ENCODE results near the gene SUN1.

SUN1 gene

DNA sequence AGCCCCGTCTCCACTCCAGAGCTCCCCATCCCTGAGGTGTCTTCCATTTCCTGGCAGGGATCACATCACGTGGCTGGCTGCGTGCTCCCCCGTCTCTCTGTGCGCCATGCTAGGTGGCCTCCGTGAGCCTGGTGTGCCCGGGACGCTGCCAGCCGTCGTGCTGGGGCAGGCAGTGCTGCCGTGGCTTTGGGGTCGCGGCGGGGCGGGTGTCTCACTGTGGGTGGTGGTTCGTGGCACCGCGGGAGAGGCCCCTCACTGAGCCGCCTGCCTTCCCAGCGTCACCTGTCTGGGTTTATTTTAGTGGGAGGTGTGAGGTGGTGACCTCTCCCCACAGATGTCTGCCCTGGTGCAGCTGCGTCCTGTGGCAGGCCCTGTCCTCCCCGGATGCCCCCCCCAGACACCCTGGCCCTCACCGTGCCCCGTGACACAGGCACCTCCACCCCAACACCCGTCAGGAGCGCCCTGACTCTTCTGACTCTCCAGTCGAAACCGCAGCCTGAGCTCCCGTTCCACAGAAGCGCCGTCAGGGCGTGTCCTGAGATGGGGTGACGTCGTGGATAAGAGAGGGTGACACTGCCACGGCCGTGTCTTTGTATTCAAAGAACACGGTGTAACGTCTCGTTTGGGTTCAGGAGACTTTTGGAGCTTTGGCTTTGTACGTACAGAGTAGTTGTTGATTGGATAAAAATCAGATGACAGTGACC lies 62.0 kb downstream of the SUN1 start:
- H3K9ac ChIP-seq (ENCODE audit: low read length in 2 of 2): no peak overlapping the region
- H3K36me3 ChIP-seq (ENCODE audit: control insufficient read depth in 2 of 2, insufficient read depth in 2 of 2, low read length in 2 of 2): peaks cover 46 to 55% of the 10 kb centered on the region in 2 donors
- no peak overlapping the region for H3K27ac ChIP-seq (ENCODE audit: low read length)
- no peaks in the 10 kb centered on the region for H3K9me3 ChIP-seq (ENCODE audit: control insufficient read depth in 2 of 2, low read length in 2 of 2)
- peaks cover 5% of the 10 kb centered on the region for H3K4me1 ChIP-seq (ENCODE audit: control insufficient read depth, insufficient read depth, low read length)
- no peaks in the 10 kb centered on the region for H3K27me3 ChIP-seq (ENCODE audit: control insufficient read depth in 1 of 2, insufficient read depth in 2 of 2, low read length in 2 of 2)
- H3K4me3 ChIP-seq (ENCODE audit: low read length in 2 of 2): no peak overlapping the region

DNA sequence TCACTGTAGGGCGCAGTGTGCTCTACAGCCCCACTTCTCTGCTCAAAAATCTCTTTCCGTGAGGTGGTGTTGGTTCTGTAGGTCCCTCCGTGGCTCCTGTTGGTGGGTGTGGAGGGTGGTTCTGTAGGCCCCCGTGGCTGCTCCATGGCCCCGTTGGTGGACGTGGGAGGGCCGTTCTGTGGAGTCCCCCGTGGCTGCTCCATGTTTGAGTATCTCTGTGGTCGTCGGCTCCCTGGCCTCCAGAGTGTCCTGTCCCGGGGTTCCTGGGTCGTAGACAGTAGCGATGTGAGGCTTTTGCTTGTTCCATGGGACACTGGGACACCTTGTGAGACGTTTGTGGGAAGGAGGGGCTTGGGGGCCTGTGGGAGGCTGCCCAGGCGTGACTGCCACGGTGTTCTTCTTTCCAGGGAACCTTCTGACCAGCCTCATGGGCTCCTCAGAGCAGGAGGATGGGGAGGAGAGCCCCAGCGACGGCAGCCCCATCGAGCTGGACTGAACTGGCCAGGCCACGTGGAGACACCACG lies 62.7 kb downstream of the SUN1 start:
- no peaks in the 10 kb centered on the region for H3K9me3 ChIP-seq (ENCODE audit: control insufficient read depth in 2 of 2, low read length in 2 of 2)
- no peak overlapping the region for H3K27ac ChIP-seq (ENCODE audit: low read length)
- no peak overlapping the region for H3K9ac ChIP-seq (ENCODE audit: low read length in 2 of 2)
- H3K36me3 ChIP-seq (ENCODE audit: control insufficient read depth in 2 of 2, insufficient read depth in 2 of 2, low read length in 2 of 2): peaks cover 46 to 55% of the 10 kb centered on the region in 2 donors
- no peaks in the 10 kb centered on the region for H3K27me3 ChIP-seq (ENCODE audit: control insufficient read depth in 1 of 2, insufficient read depth in 2 of 2, low read length in 2 of 2)
- no peak overlapping the region for H3K4me3 ChIP-seq (ENCODE audit: low read length in 2 of 2)
- peaks cover 5% of the 10 kb centered on the region for H3K4me1 ChIP-seq (ENCODE audit: control insufficient read depth, insufficient read depth, low read length)

DNA sequence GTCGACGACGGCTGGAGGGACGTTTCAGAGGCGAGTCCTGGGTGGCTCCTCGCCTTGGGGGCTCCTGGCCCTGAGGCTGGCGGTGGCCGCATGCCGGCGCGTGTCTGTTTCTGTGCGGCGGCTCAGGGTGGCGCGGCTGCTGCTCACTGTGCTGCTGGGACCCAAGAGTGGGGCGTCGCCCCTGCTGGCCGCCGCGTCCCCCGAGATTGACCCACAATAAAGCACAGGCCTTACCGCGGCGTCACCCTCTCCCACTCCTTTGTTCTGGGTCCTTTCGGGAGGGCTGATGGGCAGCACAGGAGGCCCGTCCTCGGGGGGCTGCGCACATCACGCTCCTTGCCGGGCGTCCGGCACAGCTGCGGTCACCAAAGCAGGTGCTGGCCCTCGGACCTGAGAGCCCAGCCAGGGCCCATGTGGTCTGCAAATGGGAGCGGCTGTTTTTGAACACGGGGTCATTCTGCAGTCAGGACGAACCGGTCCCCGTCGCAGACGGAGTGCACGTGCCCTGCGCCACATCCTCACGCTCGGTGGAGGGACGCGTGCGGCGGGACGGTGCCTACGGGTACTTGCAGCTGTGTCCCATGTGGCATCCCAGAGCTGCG lies 63.3 kb downstream of the SUN1 start:
- no peaks in the 10 kb centered on the region for H3K9me3 ChIP-seq (ENCODE audit: control insufficient read depth in 2 of 2, low read length in 2 of 2)

DNA sequence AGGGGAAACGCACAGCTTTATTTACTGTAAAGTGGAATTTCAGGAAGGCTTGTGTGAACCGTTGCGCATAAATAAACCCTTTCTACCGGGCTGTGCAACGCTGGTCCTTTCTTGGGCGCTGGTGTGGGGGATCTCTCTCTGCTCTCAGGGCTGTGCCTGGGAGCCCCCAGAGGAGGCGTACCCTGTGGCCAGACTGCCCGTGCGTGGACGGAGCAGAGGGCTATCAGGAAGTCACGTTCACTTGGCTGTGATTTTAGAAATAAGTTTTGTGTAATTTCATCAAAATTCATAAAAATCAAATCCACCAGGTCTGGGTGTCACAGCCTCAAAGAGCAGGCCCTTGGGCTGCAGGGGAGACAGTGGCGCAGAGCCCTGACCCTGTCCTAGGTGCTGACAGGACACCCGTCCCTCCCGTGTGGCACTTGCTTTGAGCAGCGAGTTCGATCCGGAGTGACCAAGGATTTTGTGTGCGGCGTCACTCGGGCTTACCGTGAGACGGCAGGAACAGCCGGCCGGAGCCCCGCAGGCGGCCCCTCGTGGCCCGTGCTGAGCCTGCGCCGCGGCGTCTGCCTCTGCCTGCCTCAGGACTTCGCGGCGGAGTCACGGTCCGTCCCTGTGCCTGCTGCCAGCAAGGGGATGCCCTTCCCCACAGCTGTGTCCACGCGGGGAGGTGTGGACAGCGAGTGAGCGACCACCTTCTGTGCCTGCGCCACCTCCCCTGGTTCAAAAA lies 64.2 kb downstream of the SUN1 start:
- Histone ChIP-seq H3K4me1 (ENCODE audit: control insufficient read depth, insufficient read depth, low read length) (peaks cover 13% of the 10 kb centered on the region), H3K9me3 (ENCODE audit: control insufficient read depth in 2 of 2, low read length in 2 of 2) (no peaks in the 10 kb centered on the region), H3K4me3 (ENCODE audit: low read length in 2 of 2) (no peak overlapping the region), H3K27ac (ENCODE audit: low read length) (no peak overlapping the region), H3K9ac (ENCODE audit: low read length in 2 of 2) (no peak overlapping the region), H3K27me3 (ENCODE audit: control insufficient read depth in 1 of 2, insufficient read depth in 2 of 2, low read length in 2 of 2) (no peaks in the 10 kb centered on the region), H3K36me3 (ENCODE audit: control insufficient read depth in 2 of 2, insufficient read depth in 2 of 2, low read length in 2 of 2) (peaks cover 37 to 47% of the 10 kb centered on the region in 2 donors)

More for the DNA sequence above, 63.3 kb downstream of the SUN1 start:
- Histone ChIP-seq H3K27ac (ENCODE audit: low read length) (no peak overlapping the region), H3K36me3 (ENCODE audit: control insufficient read depth in 2 of 2, insufficient read depth in 2 of 2, low read length in 2 of 2) (peaks cover 45 to 53% of the 10 kb centered on the region in 2 donors), H3K4me1 (ENCODE audit: control insufficient read depth, insufficient read depth, low read length) (peaks cover 5% of the 10 kb centered on the region), H3K9ac (ENCODE audit: low read length in 2 of 2) (no peak overlapping the region), H3K27me3 (ENCODE audit: control insufficient read depth in 1 of 2, insufficient read depth in 2 of 2, low read length in 2 of 2) (no peaks in the 10 kb centered on the region), H3K4me3 (ENCODE audit: low read length in 2 of 2) (no peak overlapping the region)

DNA sequence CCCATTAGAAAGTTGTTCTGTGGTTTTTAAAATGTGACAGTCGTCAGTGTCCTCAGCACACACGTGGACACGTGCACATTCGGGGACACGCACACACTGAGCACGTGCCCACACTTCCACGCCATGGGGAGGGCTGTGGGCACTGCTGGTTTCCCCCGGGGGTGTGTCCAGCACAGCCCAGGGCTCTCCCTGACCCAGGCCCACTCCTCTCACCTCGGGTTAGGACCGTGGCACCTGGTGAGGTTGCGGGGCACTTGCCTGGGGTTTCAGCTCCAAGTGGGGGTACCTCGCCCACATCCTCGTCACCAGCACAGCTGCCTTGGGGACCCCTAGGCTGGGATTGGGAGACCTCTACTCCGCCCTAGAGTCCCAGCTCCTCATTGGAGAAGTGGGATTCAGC lies 64.8 kb downstream of the SUN1 start:
- H3K9me3 ChIP-seq (ENCODE audit: control insufficient read depth in 2 of 2, low read length in 2 of 2): no peaks in the 10 kb centered on the region
- H3K4me3 ChIP-seq (ENCODE audit: low read length in 2 of 2): no peak overlapping the region
- H3K36me3 ChIP-seq (ENCODE audit: control insufficient read depth in 2 of 2, insufficient read depth in 2 of 2, low read length in 2 of 2): peaks cover 31 to 41% of the 10 kb centered on the region in 2 donors
- H3K27ac ChIP-seq (ENCODE audit: low read length): no peak overlapping the region
- no peak overlapping the region for H3K9ac ChIP-seq (ENCODE audit: low read length in 2 of 2)
- peaks cover 15% of the 10 kb centered on the region for H3K4me1 ChIP-seq (ENCODE audit: control insufficient read depth, insufficient read depth, low read length)
- H3K27me3 ChIP-seq (ENCODE audit: control insufficient read depth in 1 of 2, insufficient read depth in 2 of 2, low read length in 2 of 2): no peaks in the 10 kb centered on the region

DNA sequence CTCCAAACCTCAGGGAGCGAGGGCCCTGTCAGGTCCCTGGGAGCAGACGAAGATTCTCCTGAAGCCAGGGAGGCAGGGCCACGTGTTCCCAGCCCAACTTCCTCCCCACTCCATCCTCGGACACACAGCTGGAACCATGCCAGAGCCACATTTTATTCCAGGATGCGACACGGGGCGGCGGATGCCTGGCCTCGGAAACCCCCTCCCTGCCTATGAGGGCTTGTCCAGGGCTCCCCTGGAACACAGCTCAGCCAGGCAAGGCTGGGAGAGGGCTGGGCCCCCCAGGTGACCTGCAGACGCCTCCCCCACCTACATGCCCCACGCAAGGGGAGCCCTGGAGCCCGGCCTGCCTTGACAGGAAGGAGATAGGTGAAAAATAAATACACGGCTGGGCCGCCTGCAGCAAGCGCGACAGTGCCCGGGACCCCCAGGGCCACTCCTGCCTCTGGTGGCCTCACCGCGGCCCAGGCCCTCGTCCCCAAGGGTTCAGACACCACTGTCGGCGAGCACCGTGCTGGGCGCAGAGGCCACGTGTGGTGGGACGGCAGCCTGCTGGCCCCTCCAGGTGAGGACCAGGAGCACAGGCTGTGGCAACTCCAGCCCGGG lies 65.6 kb downstream of the SUN1 start:
- no peaks in the 10 kb centered on the region for H3K9me3 ChIP-seq (ENCODE audit: control insufficient read depth in 2 of 2, low read length in 2 of 2)
- no peak overlapping the region for H3K4me3 ChIP-seq (ENCODE audit: low read length in 2 of 2)
- H3K27me3 ChIP-seq (ENCODE audit: control insufficient read depth in 1 of 2, insufficient read depth in 2 of 2, low read length in 2 of 2): no peaks in the 10 kb centered on the region
- H3K36me3 ChIP-seq (ENCODE audit: control insufficient read depth in 2 of 2, insufficient read depth in 2 of 2, low read length in 2 of 2): peaks cover 24 to 35% of the 10 kb centered on the region in 2 donors
- no peak overlapping the region for H3K9ac ChIP-seq (ENCODE audit: low read length in 2 of 2)
- peak overlapping the region; percentile 37 for H3K27ac ChIP-seq (ENCODE audit: low read length)
- H3K4me1 ChIP-seq (ENCODE audit: control insufficient read depth, insufficient read depth, low read length): peaks cover 15% of the 10 kb centered on the region

DNA sequence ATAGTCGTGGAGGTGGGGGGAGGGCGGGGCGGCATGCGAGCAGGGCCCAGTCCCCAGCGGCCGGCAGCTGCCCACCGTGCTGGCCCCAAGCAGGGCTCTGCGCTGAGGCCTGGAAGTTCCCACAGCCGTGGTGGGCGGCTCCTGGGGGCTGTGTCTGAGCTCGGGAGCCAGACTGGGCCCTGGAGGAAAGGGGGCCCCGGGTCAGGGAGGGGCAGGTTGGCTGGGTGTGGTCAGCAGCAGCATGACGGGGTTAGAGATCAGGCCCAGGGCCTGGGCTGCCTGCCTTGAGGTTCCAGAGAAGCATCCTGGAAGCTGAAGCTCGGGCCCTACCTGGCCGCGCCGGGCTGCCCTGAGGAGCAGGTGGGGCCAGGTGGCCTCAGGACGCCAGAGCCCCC lies 66.2 kb downstream of the SUN1 start:
- H3K27me3 ChIP-seq (ENCODE audit: control insufficient read depth in 1 of 2, insufficient read depth in 2 of 2, low read length in 2 of 2): no peaks in the 10 kb centered on the region
- H3K9me3 ChIP-seq (ENCODE audit: control insufficient read depth in 2 of 2, low read length in 2 of 2): no peaks in the 10 kb centered on the region
- peaks cover 24 to 32% of the 10 kb centered on the region in 2 donors for H3K36me3 ChIP-seq (ENCODE audit: control insufficient read depth in 2 of 2, insufficient read depth in 2 of 2, low read length in 2 of 2)
- no peak overlapping the region for H3K4me3 ChIP-seq (ENCODE audit: low read length in 2 of 2)
- peaks cover 15% of the 10 kb centered on the region for H3K4me1 ChIP-seq (ENCODE audit: control insufficient read depth, insufficient read depth, low read length)
- no peak overlapping the region for H3K27ac ChIP-seq (ENCODE audit: low read length)
- H3K9ac ChIP-seq (ENCODE audit: low read length in 2 of 2): no peak overlapping the region

DNA sequence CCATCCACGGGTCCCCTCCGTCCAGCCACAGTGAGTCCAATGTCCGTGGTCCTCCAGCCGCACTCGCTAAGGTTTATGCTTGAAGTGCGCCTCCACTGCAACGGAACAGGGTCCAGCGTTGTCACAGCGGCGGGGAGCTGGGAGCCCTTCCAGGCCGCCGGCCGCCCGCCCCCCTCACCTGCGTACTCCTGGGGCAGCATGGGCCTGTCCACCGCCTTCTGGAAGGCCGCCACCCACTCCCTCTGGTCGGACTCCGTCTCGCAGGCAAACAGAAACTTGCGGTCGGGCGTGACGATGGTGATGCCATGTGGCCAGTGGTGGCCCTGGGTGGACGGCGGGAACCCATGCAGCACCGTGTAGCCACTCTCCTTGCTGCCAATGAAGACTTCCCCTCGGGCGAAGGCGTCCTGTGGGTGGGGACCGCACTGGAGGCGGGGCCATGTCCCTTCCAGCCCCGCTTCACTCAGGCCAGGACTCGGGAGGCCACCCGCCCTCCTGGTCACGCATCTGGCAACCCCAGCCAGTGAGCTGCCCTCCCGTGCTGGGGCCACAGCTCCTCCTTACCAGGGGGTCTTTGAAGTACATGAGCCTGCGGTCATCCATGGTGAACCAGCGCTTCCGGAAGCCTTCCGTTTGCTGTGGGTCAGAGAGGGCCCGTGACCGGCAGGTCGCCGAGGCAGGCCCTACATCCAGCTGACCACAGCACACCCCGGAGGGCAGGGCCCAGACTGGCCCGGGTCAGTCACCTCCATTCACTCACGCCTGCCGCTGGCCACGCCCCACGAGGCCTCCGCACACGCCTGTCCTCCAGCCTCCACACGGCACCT lies 66.8 kb downstream of the SUN1 start:
- Histone ChIP-seq H3K4me3 (ENCODE audit: low read length in 2 of 2) (no peak overlapping the region), H3K27ac (ENCODE audit: low read length) (no peak overlapping the region), H3K9me3 (ENCODE audit: control insufficient read depth in 2 of 2, low read length in 2 of 2) (no peaks in the 10 kb centered on the region), H3K36me3 (ENCODE audit: control insufficient read depth in 2 of 2, insufficient read depth in 2 of 2, low read length in 2 of 2) (peaks cover 20 to 28% of the 10 kb centered on the region in 2 donors), H3K4me1 (ENCODE audit: control insufficient read depth, insufficient read depth, low read length) (peaks cover 15% of the 10 kb centered on the region), H3K9ac (ENCODE audit: low read length in 2 of 2) (no peak overlapping the region), H3K27me3 (ENCODE audit: control insufficient read depth in 1 of 2, insufficient read depth in 2 of 2, low read length in 2 of 2) (no peaks in the 10 kb centered on the region)

DNA sequence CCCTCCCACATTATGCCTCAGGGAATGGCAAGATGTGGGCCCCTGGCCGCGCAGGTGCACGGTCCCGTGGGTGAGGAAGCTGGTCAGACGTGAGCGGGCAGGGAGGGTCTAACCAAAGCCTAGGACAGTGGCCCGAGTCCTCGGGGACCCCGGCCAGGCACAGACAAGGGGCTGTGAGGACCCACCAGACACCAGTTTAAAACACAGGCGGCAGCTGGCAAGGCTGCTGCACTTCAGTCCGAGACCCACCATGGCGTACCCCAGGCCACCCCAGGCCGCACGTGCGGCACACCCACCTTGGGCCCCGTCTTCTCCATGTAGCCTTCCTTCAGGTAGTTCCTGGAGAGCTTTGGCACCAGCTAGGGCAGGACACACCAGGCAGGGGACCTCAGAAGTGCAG lies 67.5 kb downstream of the SUN1 start:
- Histone ChIP-seq H3K36me3 (ENCODE audit: control insufficient read depth in 2 of 2, insufficient read depth in 2 of 2, low read length in 2 of 2) (peaks cover 16 to 22% of the 10 kb centered on the region in 2 donors), H3K27me3 (ENCODE audit: control insufficient read depth in 1 of 2, insufficient read depth in 2 of 2, low read length in 2 of 2) (no peaks in the 10 kb centered on the region), H3K4me1 (ENCODE audit: control insufficient read depth, insufficient read depth, low read length) (peaks cover 15% of the 10 kb centered on the region), H3K9me3 (ENCODE audit: control insufficient read depth in 2 of 2, low read length in 2 of 2) (no peaks in the 10 kb centered on the region), H3K27ac (ENCODE audit: low read length) (no peak overlapping the region), H3K4me3 (ENCODE audit: low read length in 2 of 2) (no peak overlapping the region), H3K9ac (ENCODE audit: low read length in 2 of 2) (no peak overlapping the region)

Measured in stomach smooth muscle (tissue), 2 donors.